SKM-1 treated with dmso at 0.1 percent for 144 hours (cell line): ENCODE measurements around the gene CAPN5.
"Not testable (repeated sequence)": the region's sequence is repeated elsewhere in the genome, so short reads cannot be mapped to it uniquely, and the experiment has no call there.

ENCODE experiments used
- DNase-seq: peaks from one replicate; lab custom pipeline; 2025; ENCODE audit not compliant: unreplicated experiment; lab: John Stamatoyannopoulos, UW

The CAPN5 gene

GRCh38 chr11:77042111-77042726 is 24.6 kb upstream of the CAPN5 start:
- no peak for DNase-seq

- no peak for DNase-seq
These were observed 22.4 kb upstream of the CAPN5 start for GRCh38 chr11:77044356-77044755.

- no peak for DNase-seq
These were observed 21.9 kb upstream of the CAPN5 start for GRCh38 chr11:77044886-77045285.

GRCh38 chr11:77046060-77046501 is 20.7 kb upstream of the CAPN5 start:
- DNase-seq: no peak

GRCh38 chr11:77047007-77047927 is 19.5 kb upstream of the CAPN5 start:
- peak; percentile 84 for DNase-seq

GRCh38 chr11:77047928-77048446 is 18.8 kb upstream of the CAPN5 start:
- DNase-seq: not testable (repeated sequence)

DNA sequence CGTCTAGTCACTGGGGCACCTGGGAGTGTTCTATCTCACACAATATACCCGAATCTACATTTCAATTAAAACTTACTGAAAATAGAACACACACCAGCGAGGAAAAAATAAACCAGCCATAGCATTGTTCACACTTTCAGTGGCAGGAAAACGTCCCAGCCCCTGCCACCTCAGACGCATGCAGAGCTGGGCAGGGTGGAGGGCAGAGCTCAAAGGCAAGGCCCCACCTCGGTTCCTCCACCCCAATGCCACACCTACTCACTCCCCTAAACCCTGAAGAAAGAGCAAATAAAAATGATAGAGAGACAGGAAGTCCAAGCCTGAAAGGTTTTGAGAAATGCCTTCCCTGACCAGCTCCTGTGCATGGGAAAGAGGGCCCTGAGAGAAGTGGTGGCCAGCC is 17.7 kb upstream of the CAPN5 start:
- no peak for DNase-seq

DNA sequence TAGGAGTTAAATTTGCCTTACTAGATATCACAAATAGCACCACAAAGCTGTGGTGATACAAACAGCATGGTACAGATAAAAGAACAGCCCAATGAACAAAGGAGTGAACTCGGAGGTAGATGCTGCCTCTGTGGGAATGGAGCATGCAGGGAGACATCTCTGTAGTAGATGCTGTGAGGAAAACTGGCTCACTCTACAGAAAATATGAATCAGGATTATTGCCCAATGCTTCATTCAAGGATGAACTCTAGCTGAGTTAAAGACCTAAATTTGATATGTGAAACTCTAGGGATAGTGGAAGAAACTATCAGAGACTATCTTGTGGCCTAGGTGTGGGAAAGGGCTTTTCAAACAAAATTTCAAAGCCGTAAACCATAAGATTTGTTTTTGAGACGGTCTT is 15.3 kb upstream of the CAPN5 start:
- no peak for DNase-seq

DNA sequence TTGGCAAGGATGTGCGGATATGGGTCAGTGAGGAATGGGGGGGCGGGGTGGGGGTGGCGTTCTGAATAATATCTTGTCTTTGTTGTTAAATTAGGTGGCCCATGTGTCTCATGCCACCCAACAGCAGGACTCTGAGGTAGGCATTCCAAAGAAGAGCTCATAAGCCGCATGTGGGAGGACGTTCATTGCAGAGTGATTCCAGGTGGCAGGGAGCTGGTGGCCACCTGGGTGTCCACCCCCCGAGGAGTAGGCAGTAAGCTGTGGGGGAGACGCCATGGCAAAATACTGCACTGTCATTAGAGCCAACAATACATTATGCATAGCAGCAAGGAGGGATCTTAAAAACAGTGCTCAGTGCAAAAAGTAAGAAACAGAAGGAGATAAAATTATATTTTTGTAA is 14.3 kb upstream of the CAPN5 start:
- DNase-seq: no peak

GRCh38 chr11:77053217-77054015 is 13.4 kb upstream of the CAPN5 start:
- no peak for DNase-seq

DNA sequence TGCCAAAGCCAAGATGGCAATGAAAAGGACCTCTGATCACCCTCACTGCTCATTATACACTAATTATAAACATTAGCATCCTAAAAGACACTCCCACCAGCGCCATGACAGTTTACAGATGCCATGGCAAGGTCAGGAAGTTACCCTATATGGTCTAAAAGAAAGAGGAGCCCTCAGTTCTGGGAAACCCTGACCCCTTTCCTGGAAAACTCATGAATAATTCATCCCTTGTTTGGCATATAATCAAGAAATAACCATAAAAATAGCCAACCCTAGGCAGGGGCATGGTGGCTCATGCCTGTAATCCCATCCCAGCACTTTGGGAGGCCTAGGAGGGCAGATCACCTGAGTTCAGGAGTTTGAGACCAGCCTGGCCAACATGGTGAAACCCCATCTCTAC is 12.7 kb upstream of the CAPN5 start:
- no peak for DNase-seq

GRCh38 chr11:77055101-77055561 is 11.6 kb upstream of the CAPN5 start:
- no peak for DNase-seq

- DNase-seq: no peak
These were observed 10.9 kb upstream of the CAPN5 start for GRCh38 chr11:77055913-77056312.

GRCh38 chr11:77056814-77057402 is 9.9 kb upstream of the CAPN5 start:
- no peak for DNase-seq

DNA sequence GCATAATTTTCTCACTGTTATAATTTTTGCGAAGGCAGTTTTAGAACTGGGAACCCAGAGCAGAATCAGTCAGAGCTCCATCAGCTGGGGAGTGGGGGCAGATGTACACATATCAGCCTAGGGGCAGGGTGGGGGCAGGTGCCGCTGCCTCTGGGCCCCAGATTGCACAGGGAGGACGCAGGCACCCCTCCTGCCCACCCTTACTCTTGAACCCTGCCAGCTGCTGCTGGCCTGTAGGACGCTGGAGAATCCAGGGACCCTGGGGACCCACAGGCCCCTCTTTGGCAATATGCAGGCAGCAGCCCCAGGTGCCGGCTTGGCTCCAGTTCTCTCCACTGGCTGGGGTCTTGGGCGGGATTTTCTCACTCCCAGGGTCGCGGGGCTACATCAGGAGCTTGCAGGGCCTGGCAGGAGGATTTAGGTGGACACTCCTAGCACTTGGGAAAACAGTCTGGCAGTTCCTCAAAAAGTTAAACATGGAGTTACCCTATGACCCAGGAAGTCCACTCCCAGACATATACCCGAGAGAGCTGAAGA is 8.8 kb upstream of the CAPN5 start:
- DNase-seq: no peak

- DNase-seq: no peak
These were observed 7.9 kb upstream of the CAPN5 start for GRCh38 chr11:77058900-77059299.

DNA sequence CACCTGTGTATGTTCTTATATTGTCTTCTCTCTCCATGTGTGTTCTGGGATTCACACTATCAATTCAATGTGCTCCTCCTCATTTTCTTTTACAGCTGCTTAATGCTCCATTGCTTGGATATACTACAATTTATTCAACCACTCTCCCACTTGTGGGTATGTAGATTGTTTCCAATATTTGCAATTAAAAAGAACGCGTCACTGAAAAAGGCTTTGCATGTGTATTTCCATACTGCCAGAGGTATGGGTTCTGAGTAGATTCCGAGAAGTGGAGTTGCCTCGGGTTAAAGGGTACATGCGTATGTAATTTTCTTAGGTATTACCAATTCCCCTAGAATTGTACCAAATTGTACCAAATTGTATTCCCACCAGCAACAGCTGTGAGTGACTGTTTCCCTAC is 7.0 kb upstream of the CAPN5 start:
- DNase-seq: no peak

GRCh38 chr11:77060234-77060633 is 6.5 kb upstream of the CAPN5 start:
- no peak for DNase-seq

DNA sequence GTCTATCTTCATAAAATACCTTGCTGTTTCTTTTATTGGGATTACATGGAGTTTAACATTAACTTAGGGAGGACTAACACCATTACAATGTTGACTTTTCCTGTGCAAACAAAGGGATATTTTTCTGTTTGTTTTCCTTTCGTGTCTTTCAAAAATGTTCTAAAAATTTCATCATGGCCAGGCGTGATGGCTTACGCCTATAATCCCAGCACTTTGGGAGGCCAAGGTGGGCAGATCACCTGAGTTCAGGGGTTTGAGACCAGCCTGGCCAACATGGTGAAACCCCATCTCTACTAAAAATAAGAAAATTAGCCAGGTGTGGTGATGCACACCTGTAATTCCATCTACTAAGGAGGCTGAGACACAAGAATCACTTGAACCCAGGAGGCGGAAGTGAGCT is 5.5 kb upstream of the CAPN5 start:
- not testable (repeated sequence) for DNase-seq

- DNase-seq: no peak
These were observed 3.8 kb upstream of the CAPN5 start for GRCh38 chr11:77062924-77063323.

DNA sequence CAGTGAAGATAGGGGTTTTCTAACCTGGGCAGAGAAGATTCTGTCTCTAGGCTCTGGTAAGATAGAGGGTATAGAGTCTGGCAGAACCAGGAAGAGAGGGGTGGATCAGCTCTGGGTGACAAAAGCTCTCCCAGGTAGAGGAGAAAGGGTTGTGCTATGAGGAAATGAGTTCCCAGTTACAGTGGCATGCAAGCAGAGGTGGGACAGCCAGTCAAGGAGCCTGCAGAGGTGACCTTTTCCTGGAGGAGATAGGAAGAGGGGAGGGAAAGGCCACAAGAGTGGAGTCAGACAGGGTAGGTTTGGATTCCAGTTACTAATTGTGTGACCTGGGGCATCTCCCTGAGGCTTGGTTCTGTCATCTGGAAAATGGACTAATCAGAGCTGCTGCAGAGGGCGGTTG is 3.4 kb upstream of the CAPN5 start:
- DNase-seq: no peak
